ENCODE data around the gene EIPR1.

- no peak for TF ChIP-seq EZH2 (IDR thresholded peaks at IDR 0.05; ENCODE audit: insufficient read depth, low read length)
- no peak for TF ChIP-seq CTCF (IDR thresholded peaks at IDR 0.05; ENCODE audit: insufficient read depth, low read depth, low read length)
Measured at GRCh38 chr2:3269425-3270094, 108.1 kb downstream of the EIPR1 start.
